ENCODE results near the gene KISS1R.

DNA sequence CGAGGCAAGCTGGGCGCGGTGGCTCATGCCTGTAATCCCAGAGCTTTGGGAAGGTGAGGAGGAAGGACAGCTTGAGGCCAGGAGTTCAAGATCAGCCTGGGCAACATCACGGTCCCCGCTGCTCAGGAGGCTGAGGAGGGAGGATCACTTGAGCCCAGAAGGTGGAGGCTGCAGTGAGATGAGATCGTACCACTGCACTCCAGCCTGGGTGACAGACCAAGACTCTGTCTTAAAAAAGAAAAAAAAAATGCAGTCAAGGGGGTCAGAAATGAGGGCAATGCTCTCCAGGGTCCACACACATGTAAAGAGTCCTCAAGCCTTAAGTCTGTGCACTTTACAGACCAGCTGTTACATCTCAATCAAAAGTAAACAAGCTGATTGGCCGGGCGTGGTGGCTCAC, 12.6 kb upstream of the KISS1R start:
- TF ChIP-seq, protein P1, sequence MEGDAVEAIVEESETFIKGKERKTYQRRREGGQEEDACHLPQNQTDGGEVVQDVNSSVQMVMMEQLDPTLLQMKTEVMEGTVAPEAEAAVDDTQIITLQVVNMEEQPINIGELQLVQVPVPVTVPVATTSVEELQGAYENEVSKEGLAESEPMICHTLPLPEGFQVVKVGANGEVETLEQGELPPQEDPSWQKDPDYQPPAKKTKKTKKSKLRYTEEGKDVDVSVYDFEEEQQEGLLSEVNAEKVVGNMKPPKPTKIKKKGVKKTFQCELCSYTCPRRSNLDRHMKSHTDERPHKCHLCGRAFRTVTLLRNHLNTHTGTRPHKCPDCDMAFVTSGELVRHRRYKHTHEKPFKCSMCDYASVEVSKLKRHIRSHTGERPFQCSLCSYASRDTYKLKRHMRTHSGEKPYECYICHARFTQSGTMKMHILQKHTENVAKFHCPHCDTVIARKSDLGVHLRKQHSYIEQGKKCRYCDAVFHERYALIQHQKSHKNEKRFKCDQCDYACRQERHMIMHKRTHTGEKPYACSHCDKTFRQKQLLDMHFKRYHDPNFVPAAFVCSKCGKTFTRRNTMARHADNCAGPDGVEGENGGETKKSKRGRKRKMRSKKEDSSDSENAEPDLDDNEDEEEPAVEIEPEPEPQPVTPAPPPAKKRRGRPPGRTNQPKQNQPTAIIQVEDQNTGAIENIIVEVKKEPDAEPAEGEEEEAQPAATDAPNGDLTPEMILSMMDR (IDR thresholded peaks at IDR 0.05): no peak
- no peak for TF ChIP-seq POLR2A (IDR thresholded peaks at IDR 0.05)

All from adrenal gland (tissue), 5 donors.